Ishikawa (cell line): ENCODE results near the gene TPRG1L.

ENCODE experiments used
- CEBPB ChIP-seq: IDR thresholded peaks from 2 replicates; pipeline ENCODE4 v1.6.1; 2012
- CREB1 ChIP-seq: IDR thresholded peaks from 2 replicates; pipeline ENCODE4 v1.6.1; 2012; ENCODE audit warnings: low read depth
- EGR1 ChIP-seq: IDR thresholded peaks from 2 replicates; pipeline ENCODE4 v1.6.1; 2012
- EP300 ChIP-seq: IDR thresholded peaks from 2 replicates; pipeline ENCODE4 v1.6.1; 2012; ENCODE audit warnings: borderline replicate concordance
- FOXM1 ChIP-seq: IDR thresholded peaks from 2 replicates; pipeline ENCODE4 v1.6.1; 2012; ENCODE audit warnings: low read depth, borderline replicate concordance
- NFIC ChIP-seq: IDR thresholded peaks from 2 replicates; pipeline ENCODE4 v1.6.1; 2012
- RAD21 ChIP-seq: IDR thresholded peaks from 2 replicates; pipeline ENCODE4 v1.6.1; 2012; ENCODE audit warnings: low read depth
- TAF1 ChIP-seq: IDR thresholded peaks from 2 replicates; pipeline ENCODE4 v1.6.1; 2012; ENCODE audit warnings: low read depth, mild to moderate bottlenecking
- TCF12 ChIP-seq: IDR thresholded peaks from 2 replicates; pipeline ENCODE4 v1.6.1; 2012; ENCODE audit warnings: low read depth
- TEAD4 ChIP-seq: IDR thresholded peaks from 2 replicates; pipeline ENCODE4 v1.6.1; 2012
- USF1 ChIP-seq: IDR thresholded peaks from 2 replicates; pipeline ENCODE4 v1.6.1; 2012
- YY1 ChIP-seq: IDR thresholded peaks from 2 replicates; pipeline ENCODE4 v1.6.1; 2012; ENCODE audit warnings: low read depth
- ZBTB7A ChIP-seq: IDR thresholded peaks from 2 replicates; pipeline ENCODE4 v1.6.1; 2012; ENCODE audit warnings: low read depth
- TF ChIP-seq, protein P1 (sequence below): IDR thresholded peaks from 2 replicates; pipeline ENCODE4 v1.6.1; 2012
- TF ChIP-seq, protein P2 (sequence below): IDR thresholded peaks from 2 replicates; pipeline ENCODE4 v1.6.1; 2012; ENCODE audit warnings: low read depth, mild to moderate bottlenecking

The TPRG1L gene

DNA sequence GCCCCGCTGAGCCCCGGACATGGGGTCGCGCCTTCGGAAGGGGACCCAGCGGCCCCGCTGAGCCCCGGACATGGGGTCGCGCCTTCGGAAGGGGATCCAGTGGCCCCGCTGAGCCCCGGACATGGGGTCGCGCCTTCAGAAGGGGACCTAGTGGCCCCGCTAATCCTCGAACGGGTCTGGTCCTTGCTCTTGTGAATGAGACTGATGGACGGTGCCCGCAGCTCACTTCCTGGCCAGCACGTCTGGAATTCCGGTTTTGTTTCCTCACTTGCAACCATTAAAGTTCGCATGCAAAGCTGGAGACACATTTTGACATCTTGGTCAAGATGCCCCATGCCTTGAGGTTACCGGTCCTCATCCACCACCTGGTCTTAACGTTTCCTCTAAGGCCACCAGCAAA is 19.5 kb downstream of the TPRG1L start:
- no peak for TF ChIP-seq EGR1
- TF ChIP-seq CEBPB, result no peak
- TF ChIP-seq FOXM1, result no peak
- TF ChIP-seq TEAD4, result no peak
- TF ChIP-seq EP300, result no peak
- no peak for TF ChIP-seq RAD21
- no peak for TF ChIP-seq ZBTB7A
- TF ChIP-seq, protein P1, sequence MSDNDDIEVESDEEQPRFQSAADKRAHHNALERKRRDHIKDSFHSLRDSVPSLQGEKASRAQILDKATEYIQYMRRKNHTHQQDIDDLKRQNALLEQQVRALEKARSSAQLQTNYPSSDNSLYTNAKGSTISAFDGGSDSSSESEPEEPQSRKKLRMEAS, result no peak
- no peak for TF ChIP-seq USF1
- TF ChIP-seq, protein P2, sequence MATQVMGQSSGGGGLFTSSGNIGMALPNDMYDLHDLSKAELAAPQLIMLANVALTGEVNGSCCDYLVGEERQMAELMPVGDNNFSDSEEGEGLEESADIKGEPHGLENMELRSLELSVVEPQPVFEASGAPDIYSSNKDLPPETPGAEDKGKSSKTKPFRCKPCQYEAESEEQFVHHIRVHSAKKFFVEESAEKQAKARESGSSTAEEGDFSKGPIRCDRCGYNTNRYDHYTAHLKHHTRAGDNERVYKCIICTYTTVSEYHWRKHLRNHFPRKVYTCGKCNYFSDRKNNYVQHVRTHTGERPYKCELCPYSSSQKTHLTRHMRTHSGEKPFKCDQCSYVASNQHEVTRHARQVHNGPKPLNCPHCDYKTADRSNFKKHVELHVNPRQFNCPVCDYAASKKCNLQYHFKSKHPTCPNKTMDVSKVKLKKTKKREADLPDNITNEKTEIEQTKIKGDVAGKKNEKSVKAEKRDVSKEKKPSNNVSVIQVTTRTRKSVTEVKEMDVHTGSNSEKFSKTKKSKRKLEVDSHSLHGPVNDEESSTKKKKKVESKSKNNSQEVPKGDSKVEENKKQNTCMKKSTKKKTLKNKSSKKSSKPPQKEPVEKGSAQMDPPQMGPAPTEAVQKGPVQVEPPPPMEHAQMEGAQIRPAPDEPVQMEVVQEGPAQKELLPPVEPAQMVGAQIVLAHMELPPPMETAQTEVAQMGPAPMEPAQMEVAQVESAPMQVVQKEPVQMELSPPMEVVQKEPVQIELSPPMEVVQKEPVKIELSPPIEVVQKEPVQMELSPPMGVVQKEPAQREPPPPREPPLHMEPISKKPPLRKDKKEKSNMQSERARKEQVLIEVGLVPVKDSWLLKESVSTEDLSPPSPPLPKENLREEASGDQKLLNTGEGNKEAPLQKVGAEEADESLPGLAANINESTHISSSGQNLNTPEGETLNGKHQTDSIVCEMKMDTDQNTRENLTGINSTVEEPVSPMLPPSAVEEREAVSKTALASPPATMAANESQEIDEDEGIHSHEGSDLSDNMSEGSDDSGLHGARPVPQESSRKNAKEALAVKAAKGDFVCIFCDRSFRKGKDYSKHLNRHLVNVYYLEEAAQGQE, result no peak
- no peak for TF ChIP-seq NFIC
- no peak for TF ChIP-seq TAF1
- TF ChIP-seq TCF12, result no peak
- TF ChIP-seq CREB1, result no peak
- no peak for TF ChIP-seq YY1

GRCh38 chr1:3645247-3645646 is 20.4 kb downstream of the TPRG1L start:
- no peak for TF ChIP-seq ZBTB7A
- TF ChIP-seq TCF12, result no peak
- TF ChIP-seq CREB1, result no peak
- no peak for TF ChIP-seq FOXM1
- TF ChIP-seq TAF1, result no peak
- TF ChIP-seq EP300, result no peak
- TF ChIP-seq CEBPB, result no peak
- TF ChIP-seq, protein P1, result no peak
- TF ChIP-seq NFIC, result no peak
- TF ChIP-seq TEAD4, result no peak
- TF ChIP-seq RAD21, result no peak
- no peak for TF ChIP-seq YY1

DNA sequence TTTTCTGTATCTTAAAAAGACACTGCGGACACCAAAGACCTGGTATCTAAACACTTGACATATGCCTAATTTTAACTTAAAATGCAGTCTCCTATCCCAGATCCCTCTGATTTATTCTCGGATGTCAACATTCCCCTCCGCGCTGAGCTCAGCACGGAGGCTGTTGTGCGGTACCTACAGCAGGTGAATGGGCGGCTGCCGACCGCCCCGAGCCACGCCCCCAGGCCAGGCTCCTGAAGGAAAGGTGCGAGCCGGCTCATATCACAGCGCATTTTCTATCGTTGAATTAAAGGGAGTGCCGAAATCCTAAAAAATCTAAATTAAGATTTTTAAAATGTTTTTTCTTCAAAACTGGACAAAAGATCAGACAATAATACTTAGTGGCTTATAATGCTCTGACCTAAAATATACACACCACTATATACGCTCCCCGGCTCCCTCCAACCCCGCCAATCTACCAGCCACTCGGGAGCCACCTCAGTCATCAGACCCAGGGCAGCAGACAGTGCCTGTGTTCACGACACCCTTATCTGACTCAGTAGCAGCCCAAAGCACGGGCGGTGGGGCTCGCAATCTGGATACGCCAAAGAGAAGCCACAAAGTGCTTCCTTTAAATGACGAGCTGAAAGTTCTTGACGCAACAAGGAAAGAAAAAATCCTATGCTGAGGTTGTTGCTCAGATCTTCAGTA is 21.0 kb downstream of the TPRG1L start:
- no peak for TF ChIP-seq USF1
- TF ChIP-seq EGR1, result no peak
- no peak for TF ChIP-seq CEBPB
- no peak for TF ChIP-seq RAD21
- no peak for TF ChIP-seq EP300
- TF ChIP-seq TAF1, result no peak
- no peak for TF ChIP-seq TCF12
- TF ChIP-seq, protein P2, result no peak

GRCh38 chr1:3646596-3646995 is 21.8 kb downstream of the TPRG1L start:
- TF ChIP-seq CREB1 (no peak), ZBTB7A (no peak), TEAD4 (no peak), USF1 (no peak), YY1 (no peak), TAF1 (no peak)
- TF ChIP-seq, protein P2, result no peak
